H9 (cell line): Measurements from ENCODE around the gene POLR2M. TPM values are rescaled to one million over a fixed set of nuclear protein-coding genes. Genes with fewer than 3 reads are reported as not detected.

Source experiments
- DNase-seq: peaks from one replicate; pipeline ENCODE4 v3.0.0-alpha.2; 2017
- H2AFZ ChIP-seq: one replicate; pipeline ENCODE4 v1.6.1; 2013; ENCODE audit warnings: mild to moderate bottlenecking, low read length, control low read depth, moderate library complexity
- H2AK5ac ChIP-seq: 2 replicates; pipeline ENCODE4 v1.6.1; 2013; ENCODE audit warnings: low read length, control low read depth, mixed read lengths; ENCODE audit not compliant: insufficient read length
- H2BK120ac ChIP-seq: one replicate; pipeline ENCODE4 v1.6.1; 2013; ENCODE audit warnings: low read depth, mild to moderate bottlenecking, low read length, control low read depth, inconsistent platforms; ENCODE audit not compliant: poor library complexity, severe bottlenecking
- H2BK12ac ChIP-seq: 2 replicates; pipeline ENCODE4 v1.6.1; 2013; ENCODE audit warnings: low read length, control low read depth, mixed read lengths, low read depth; ENCODE audit not compliant: insufficient read length
- H2BK15ac ChIP-seq: 2 replicates; pipeline ENCODE4 v1.6.1; 2013; ENCODE audit warnings: low read depth, low read length, control low read depth
- H2BK20ac ChIP-seq: one replicate; pipeline ENCODE4 v1.6.1; 2013; ENCODE audit warnings: low read depth, mild to moderate bottlenecking, low read length, control low read depth, inconsistent platforms; ENCODE audit not compliant: poor library complexity, severe bottlenecking
- H2BK5ac ChIP-seq: 2 replicates; pipeline ENCODE4 v1.6.1; 2013; ENCODE audit warnings: low read length, control low read depth, mixed read lengths; ENCODE audit not compliant: insufficient read length
- H3K14ac ChIP-seq: 2 replicates; pipeline ENCODE4 v1.6.1; 2013; ENCODE audit warnings: low read length, control low read depth; ENCODE audit not compliant: insufficient read depth
- H3K18ac ChIP-seq: 2 replicates; pipeline ENCODE4 v1.6.1; 2013; ENCODE audit warnings: low read depth, mild to moderate bottlenecking, mixed read lengths, low read length, control low read depth; ENCODE audit not compliant: insufficient read length
- H3K23ac ChIP-seq: 2 replicates; pipeline ENCODE4 v1.6.1; 2013; ENCODE audit warnings: low read length, control low read depth, mixed read lengths, low read depth; ENCODE audit not compliant: insufficient read length
- H3K23me2 ChIP-seq: 2 replicates; pipeline ENCODE4 v1.6.1; 2013; ENCODE audit warnings: low read depth, mild to moderate bottlenecking, mixed read lengths, low read length, control low read depth; ENCODE audit not compliant: insufficient read length, poor library complexity, severe bottlenecking
- H3K27ac ChIP-seq: 2 replicates; pipeline ENCODE4 v1.5.1; 2013; ENCODE audit warnings: low read length, control low read depth, mixed read lengths, low read depth; ENCODE audit not compliant: insufficient read length
- H3K27me3 ChIP-seq: 2 replicates; pipeline ENCODE4 v1.6.1; 2013; ENCODE audit warnings: low read length, control low read depth, inconsistent platforms; ENCODE audit not compliant: insufficient read depth
- H3K4ac ChIP-seq: 2 replicates; pipeline ENCODE4 v1.6.1; 2013; ENCODE audit warnings: low read depth, mild to moderate bottlenecking, control low read depth, inconsistent platforms, low read length, moderate library complexity
- H3K4me1 ChIP-seq: 2 replicates; pipeline ENCODE4 v1.6.1; 2013; ENCODE audit warnings: low read length, control low read depth, inconsistent platforms; ENCODE audit not compliant: insufficient read depth
- H3K4me2 ChIP-seq: 2 replicates; pipeline ENCODE4 v1.6.1; 2013; ENCODE audit warnings: low read length, control low read depth, mixed read lengths; ENCODE audit not compliant: insufficient read length, insufficient read depth
- H3K56ac ChIP-seq: 2 replicates; pipeline ENCODE4 v1.6.1; 2013; ENCODE audit warnings: low read depth, mild to moderate bottlenecking, mixed read lengths, low read length, control low read depth; ENCODE audit not compliant: insufficient read length
- H3K79me1 ChIP-seq: 2 replicates; pipeline ENCODE4 v1.6.1; 2013; ENCODE audit warnings: low read depth, mild to moderate bottlenecking, moderate library complexity, low read length, control low read depth, inconsistent platforms; ENCODE audit not compliant: insufficient read depth, poor library complexity, severe bottlenecking
- H3K79me2 ChIP-seq: 2 replicates; pipeline ENCODE4 v1.6.1; 2013; ENCODE audit warnings: low read length, control low read depth, inconsistent platforms; ENCODE audit not compliant: insufficient read depth
- H3K9ac ChIP-seq: 2 replicates; pipeline ENCODE4 v1.6.1; 2013; ENCODE audit warnings: low read length, control low read depth, mixed read lengths; ENCODE audit not compliant: insufficient read length; ENCODE audit errors: extremely low read depth
- H3K9me3 ChIP-seq: one replicate; pipeline ENCODE4 v1.6.1; 2013; ENCODE audit warnings: low read depth, low read length, inconsistent platforms; ENCODE audit not compliant: control insufficient read depth
- H3T11ph ChIP-seq: one replicate; pipeline ENCODE4 v1.6.1; 2013; ENCODE audit warnings: mild to moderate bottlenecking, low read length, control low read depth, inconsistent platforms
- H4K20me1 ChIP-seq: one replicate; pipeline ENCODE4 v1.6.1; 2013; ENCODE audit not compliant: control insufficient read depth, insufficient read length, insufficient read depth
- H4K5ac ChIP-seq: 2 replicates; pipeline ENCODE4 v1.6.1; 2013; ENCODE audit warnings: low read depth, mild to moderate bottlenecking, mixed read lengths, low read length, control low read depth; ENCODE audit not compliant: insufficient read length
- H4K8ac ChIP-seq: replicated peaks from 2 replicates; pipeline ENCODE4 v1.6.1; 2013; ENCODE audit warnings: low read length, control low read depth, mixed read lengths, low read depth; ENCODE audit not compliant: insufficient read length
- H4K91ac ChIP-seq: 2 replicates; pipeline ENCODE4 v1.6.1; 2013; ENCODE audit warnings: low read depth, mild to moderate bottlenecking, moderate library complexity, mixed read lengths, low read length, control low read depth; ENCODE audit not compliant: insufficient read length
- H3K27ac Mint-ChIP-seq, 3 experiments: 2 replicates in 2 of 3; 3 replicates in 1 of 3; pipeline ENCODE4 v1.8.0; 2020 to 2021; ENCODE audit warnings: mixed read lengths in 3 of 3, mild to moderate bottlenecking in 1 of 3, moderate library complexity in 1 of 3
- H3K27me3 Mint-ChIP-seq: 2 replicates; pipeline ENCODE4 v1.8.0; 2021; ENCODE audit warnings: low read depth, mild to moderate bottlenecking, moderate library complexity, mixed read lengths
- H3K36me3 Mint-ChIP-seq, 3 experiments: 2 replicates in 2 of 3; 3 replicates in 1 of 3; pipeline ENCODE4 v1.8.0; 2020 to 2021; ENCODE audit warnings: low read depth in 3 of 3, mixed read lengths in 3 of 3; ENCODE audit not compliant: insufficient read depth in 1 of 3
- H3K4me1 Mint-ChIP-seq, 2 experiments: 2 replicates each; pipeline ENCODE4 v1.8.0; 2020; ENCODE audit warnings: mixed read lengths in 2 of 2
- H3K4me3 Mint-ChIP-seq, 2 experiments: 2 replicates in 1 of 2; 3 replicates in 1 of 2; pipeline ENCODE4 v1.8.0; 2020 to 2021; ENCODE audit warnings: mild to moderate bottlenecking in 2 of 2, mixed read lengths in 2 of 2, moderate library complexity in 1 of 2
- H3K9me3 Mint-ChIP-seq, 2 experiments: 2 replicates in 1 of 2; 3 replicates in 1 of 2; pipeline ENCODE4 v1.8.0; 2020; ENCODE audit warnings: mild to moderate bottlenecking in 2 of 2, mixed read lengths in 2 of 2, moderate library complexity in 1 of 2
- WGBS: extraction: QIAGEN DNeasy Blood & Tissue Kit; methylation state at CpG from one replicate; pipeline ENCODE4 v1.1.7; 2013; ENCODE audit warnings: missing lambda C conversion rate, low lambda C conversion rate, mixed read lengths; ENCODE audit not compliant: insufficient read length; ENCODE audit errors: extremely low coverage; 5-methylcytosine and 5-hydroxymethylcytosine counted together
- total RNA-seq: library from RNA; stranded (reverse); gene quantifications from 2 replicates; pipeline ENCODE4 v1.2.1, GENCODE V29; 2021
- TF ChIP-seq, protein P1 (sequence below): fragments of 200-600 bp; sonication (generic); conservative IDR thresholded peaks from 3 replicates; pipeline ENCODE4 v1.8.0; 2021; ENCODE audit warnings: antibody characterized with exemption, mild to moderate bottlenecking

POLR2M gene
- total RNA-seq, 1 experiment from 2014 or later: 67.3 TPM

DNA sequence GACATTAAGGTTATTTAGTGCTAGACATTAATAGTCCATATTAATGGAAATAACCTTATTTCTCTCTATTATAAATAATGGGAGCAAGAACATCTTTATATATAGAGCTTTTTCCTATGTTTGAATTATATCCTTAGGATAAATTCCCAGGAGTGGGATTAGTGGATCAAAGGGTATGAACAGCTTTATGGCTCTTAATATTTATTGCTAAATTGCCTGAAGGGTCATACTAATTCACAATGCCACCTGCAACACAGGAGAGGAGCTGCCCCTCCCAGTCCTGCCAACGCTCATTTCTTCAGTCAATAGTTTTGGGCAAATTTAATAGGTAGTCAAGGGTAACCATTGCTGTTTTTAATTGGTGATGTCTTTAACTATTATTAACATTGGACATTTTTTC, 48.9 kb upstream of the POLR2M start:
- Mint-ChIP-seq H3K4me1 (no peaks in the 10 kb centered on the region), H3K27me3 (peaks cover 11% of the 10 kb centered on the region; the same call in 1 of the 2 replicates), H3K36me3 (no peaks in the 10 kb centered on the region), H3K9me3 (no peaks in the 10 kb centered on the region), H3K27ac (no peak overlapping the region; a peak in 1 of 7 replicates), H3K4me3 (no peak overlapping the region)
- Histone ChIP-seq H4K91ac (no peak overlapping the region), H4K5ac (no peak overlapping the region), H3K23me2 (no peaks in the 10 kb centered on the region), H2BK5ac (no peak overlapping the region), H3K9ac (no peak overlapping the region), H2AK5ac (no peak overlapping the region), H3K9me3 (no peaks in the 10 kb centered on the region), H2BK120ac (no peak overlapping the region), H2BK15ac (no peak overlapping the region), H3K14ac (no peak overlapping the region), H3K23ac (no peak overlapping the region), H3K27ac (no peak overlapping the region), H3T11ph (no peak overlapping the region), H3K4me1 (no peaks in the 10 kb centered on the region), H4K8ac (no peak overlapping the region), H3K4ac (no peak overlapping the region), H3K79me2 (no peaks in the 10 kb centered on the region), H2AFZ (no peak overlapping the region), H3K56ac (no peak overlapping the region), H2BK20ac (no peak overlapping the region), H3K18ac (no peak overlapping the region), H4K20me1 (no peaks in the 10 kb centered on the region), H3K79me1 (no peaks in the 10 kb centered on the region), H3K4me2 (no peak overlapping the region), H2BK12ac (no peak overlapping the region), H3K27me3 (no peaks in the 10 kb centered on the region)
- TF ChIP-seq, protein P1, sequence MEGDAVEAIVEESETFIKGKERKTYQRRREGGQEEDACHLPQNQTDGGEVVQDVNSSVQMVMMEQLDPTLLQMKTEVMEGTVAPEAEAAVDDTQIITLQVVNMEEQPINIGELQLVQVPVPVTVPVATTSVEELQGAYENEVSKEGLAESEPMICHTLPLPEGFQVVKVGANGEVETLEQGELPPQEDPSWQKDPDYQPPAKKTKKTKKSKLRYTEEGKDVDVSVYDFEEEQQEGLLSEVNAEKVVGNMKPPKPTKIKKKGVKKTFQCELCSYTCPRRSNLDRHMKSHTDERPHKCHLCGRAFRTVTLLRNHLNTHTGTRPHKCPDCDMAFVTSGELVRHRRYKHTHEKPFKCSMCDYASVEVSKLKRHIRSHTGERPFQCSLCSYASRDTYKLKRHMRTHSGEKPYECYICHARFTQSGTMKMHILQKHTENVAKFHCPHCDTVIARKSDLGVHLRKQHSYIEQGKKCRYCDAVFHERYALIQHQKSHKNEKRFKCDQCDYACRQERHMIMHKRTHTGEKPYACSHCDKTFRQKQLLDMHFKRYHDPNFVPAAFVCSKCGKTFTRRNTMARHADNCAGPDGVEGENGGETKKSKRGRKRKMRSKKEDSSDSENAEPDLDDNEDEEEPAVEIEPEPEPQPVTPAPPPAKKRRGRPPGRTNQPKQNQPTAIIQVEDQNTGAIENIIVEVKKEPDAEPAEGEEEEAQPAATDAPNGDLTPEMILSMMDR: no peak
- no peak for DNase-seq
- no CpG with 5 or more reads among the region's 1 CpG for WGBS
